PC-3 (cell line): ENCODE results near the gene NHP2. TPM values are rescaled to one million over a fixed set of nuclear protein-coding genes. Genes with fewer than 3 reads are reported as not detected.

Experiments used
- ATAC-seq: fragments of 200-7000 bp; cut with Tn5 transposase; 2 replicates; pipeline ENCODE4 v1.9.1; 2020; ENCODE audit warnings: mild to moderate bottlenecking, moderate library complexity
- BruUV-seq: library from RNA; stranded (reverse); fragments of 400-500 nt; replicated peaks from 2 replicates; lab custom pipeline; 2021; lab: Mats Ljungman, UMichigan
- CTCF ChIA-PET: fragments of 300-600 bp; sonication (Branson Sonifier 250); formaldehyde crosslinking; loops from one replicate; lab custom pipeline; 2022; ENCODE audit warnings: antibody characterized with exemption; lab: Charles Lee
- POLR2A ChIA-PET: fragments of 300-600 bp; sonication (Branson Sonifier 250); formaldehyde crosslinking; loops from one replicate; lab custom pipeline; 2022; ENCODE audit warnings: antibody characterized with exemption; ENCODE audit not compliant: unreplicated experiment; lab: Charles Lee
- DNase-seq: peaks from one replicate; pipeline ENCODE4 v3.0.0-alpha.2; 2015
- H2AFZ ChIP-seq: fragments of 300-600 bp; sonication (generic); 2 replicates; pipeline ENCODE4 v1.6.0; 2016; ENCODE audit warnings: antibody characterized with exemption, low read length
- H3F3A ChIP-seq: fragments of 300-600 bp; sonication (generic); one replicate; pipeline ENCODE4 v1.6.0; 2017; ENCODE audit warnings: antibody characterized with exemption, low read length, control low read depth, mild to moderate bottlenecking; ENCODE audit not compliant: unreplicated experiment
- H3K27ac ChIP-seq: fragments of 300-600 bp; sonication (generic); 2 replicates; pipeline ENCODE4 v1.5.1; 2016; ENCODE audit warnings: mild to moderate bottlenecking, low read length
- H3K27me3 ChIP-seq: fragments of 300-600 bp; sonication (generic); 2 replicates; pipeline ENCODE4 v1.6.1; 2016; ENCODE audit warnings: low read length, mixed read lengths
- H3K36me3 ChIP-seq: fragments of 300-600 bp; sonication (generic); 2 replicates; pipeline ENCODE4 v1.6.1; 2016; ENCODE audit warnings: low read depth, mixed run types, low read length, mixed read lengths
- H3K4me1 ChIP-seq: fragments of 300-600 bp; sonication (generic); 2 replicates; pipeline ENCODE4 v1.5.1; 2016; ENCODE audit warnings: low read length; ENCODE audit not compliant: insufficient read depth
- H3K4me2 ChIP-seq: fragments of 300-600 bp; sonication (generic); 2 replicates; pipeline ENCODE4 v1.6.0; 2016; ENCODE audit warnings: low read length
- H3K4me3 ChIP-seq: fragments of 300-600 bp; sonication (generic); 2 replicates; pipeline ENCODE4 v1.5.1; 2016; ENCODE audit warnings: mild to moderate bottlenecking, low read length, mixed read lengths
- H3K79me2 ChIP-seq: fragments of 300-600 bp; sonication (generic); 2 replicates; pipeline ENCODE4 v1.6.1; 2017; ENCODE audit warnings: low read length, mixed read lengths
- H3K9ac ChIP-seq: fragments of 300-600 bp; sonication (generic); 2 replicates; pipeline ENCODE4 v1.6.0; 2016; ENCODE audit warnings: mild to moderate bottlenecking, low read length
- H3K9me2 ChIP-seq: fragments of 300-600 bp; sonication (generic); replicated peaks from 2 replicates; pipeline ENCODE4 v1.6.1; 2016; ENCODE audit warnings: mixed run types, low read length, mixed read lengths
- H3K9me3 ChIP-seq: fragments of 300-600 bp; sonication (generic); 2 replicates; pipeline ENCODE4 v1.6.1; 2016; ENCODE audit warnings: low read length, mixed read lengths
- H4K20me1 ChIP-seq: fragments of 300-600 bp; sonication (generic); 2 replicates; pipeline ENCODE4 v1.6.1; 2016; ENCODE audit warnings: low read length, mixed read lengths
- CTCF ChIP-seq: fragments of 300-600 bp; sonication (generic); conservative IDR thresholded peaks from 2 replicates; pipeline ENCODE4 v1.5.1; 2017; ENCODE audit warnings: antibody characterized with exemption, low read depth, mild to moderate bottlenecking, low read length
- EZH2 ChIP-seq: fragments of 300-600 bp; sonication (generic); IDR thresholded peaks from one replicate; pipeline ENCODE4 v1.6.1; 2017; ENCODE audit warnings: antibody characterized with exemption, mild to moderate bottlenecking, low read length; ENCODE audit not compliant: unreplicated experiment
- EZH2phosphoT487 ChIP-seq: fragments of 300-600 bp; sonication (generic); IDR thresholded peaks from 2 replicates; pipeline ENCODE4 v1.6.1; 2018; ENCODE audit warnings: mild to moderate bottlenecking, antibody characterized with exemption, low read length, borderline replicate concordance
- intact Hi-C: fragments of 100-400 bp; cut with micrococcal nuclease; formaldehyde crosslinking; loops from 2 replicates; pipeline ENCODE4 v1.9.0; 2023
- total RNA-seq: library from RNA; depleted of rRNA; stranded (reverse); fragments of >200 nt; gene quantifications from 2 replicates; pipeline ENCODE4 v1.2.3, GENCODE V29; 2014

The NHP2 gene
- total RNA-seq, 1 experiment from 2014 or later: 649 TPM

GRCh38 chr5:178149199-178149932, 4.3 kb downstream of the NHP2 start:
- TSS peak; percentile 9 for BruUV-seq
- DNase-seq (no peak), ATAC-seq (no peak)
- Histone ChIP-seq H2AFZ (no peak overlapping the region), H3K4me3 (no peak overlapping the region), H3K9ac (no peak overlapping the region), H3K27me3 (no peaks in the 10 kb centered on the region), H3K9me2 (no peaks in the 10 kb centered on the region), H4K20me1 (no peaks in the 10 kb centered on the region), H3K79me2 (peaks cover 21% of the 10 kb centered on the region), H3K36me3 (peaks cover 38% of the 10 kb centered on the region), H3K27ac (no peak overlapping the region), H3K4me1 (peaks cover 21% of the 10 kb centered on the region), H3K4me2 (no peak overlapping the region), H3F3A (no peaks in the 10 kb centered on the region), H3K9me3 (no peaks in the 10 kb centered on the region)
- ChIA-PET CTCF (interaction anchor here (0.6 kb wide), 1 partner anchor 72 kb away, joined by 3 read pairs; no protein-coding TSS in a partner anchor), POLR2A (no interaction called here)
- TF ChIP-seq CTCF: no peak
- no peak for TF ChIP-seq EZH2phosphoT487
- no peak for TF ChIP-seq EZH2
- intact Hi-C loops: no loop called here

DNA sequence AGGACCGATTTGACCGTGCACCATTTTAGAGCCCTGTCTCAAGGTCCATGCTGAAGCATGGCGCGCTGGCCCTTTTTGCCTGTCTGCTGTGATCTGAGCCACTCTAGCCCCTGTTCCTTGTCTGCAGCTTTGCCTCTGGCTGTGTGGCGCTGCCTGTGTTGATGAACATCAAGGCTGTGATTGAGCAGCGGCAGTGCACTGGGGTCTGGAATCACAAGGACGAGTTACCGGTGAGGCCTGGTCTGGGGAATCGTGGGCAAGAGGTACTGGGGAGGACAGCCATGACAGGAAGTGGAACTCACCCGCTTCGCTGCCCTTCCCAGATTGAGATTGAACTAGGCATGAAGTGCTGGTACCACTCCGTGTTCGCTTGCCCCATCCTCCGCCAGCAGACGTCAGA, 6.3 kb downstream of the NHP2 start:
- Histone ChIP-seq H3K27me3 (no peaks in the 10 kb centered on the region), H3K36me3 (peaks cover 54% of the 10 kb centered on the region), H4K20me1 (no peaks in the 10 kb centered on the region), H3K4me2 (no peak overlapping the region), H3F3A (no peaks in the 10 kb centered on the region), H3K4me1 (peaks cover 17% of the 10 kb centered on the region), H3K9me2 (no peaks in the 10 kb centered on the region), H3K27ac (no peak overlapping the region), H3K9ac (no peak overlapping the region), H2AFZ (no peak overlapping the region), H3K4me3 (no peak overlapping the region), H3K79me2 (peaks cover 9% of the 10 kb centered on the region), H3K9me3 (no peaks in the 10 kb centered on the region)
- DNase-seq (no peak), ATAC-seq (no peak)
- intact Hi-C loops: no loop called here
- TF ChIP-seq CTCF (no peak), EZH2phosphoT487 (no peak), EZH2 (no peak)
- ChIA-PET POLR2A (no interaction called here), CTCF (interaction anchor here (1.1 kb wide), 1 partner anchor 72 kb away, joined by 3 read pairs; no protein-coding TSS in a partner anchor)
- BruUV-seq: no TSS peak
